K562 (cell line): ENCODE measurements around the gene PICK1. TPM values are rescaled to one million over a fixed set of nuclear protein-coding genes. Genes with fewer than 3 reads are reported as not detected.

ENCODE experiments used
- ATAC-seq: fragments of 200-7000 bp; cut with Tn5 transposase; 3 replicates; pipeline ENCODE4 v1.9.1; 2020; ENCODE audit warnings: moderate library complexity
- BruUV-seq: library from RNA; stranded (reverse); fragments of 400-500 nt; replicated peaks from 2 replicates; lab custom pipeline; 2021; lab: Mats Ljungman, UMichigan
- CTCF ChIA-PET: fragments of 300-600 bp; formaldehyde crosslinking; extraction: SDS; loops from one replicate; lab custom pipeline; 2021; ENCODE audit warnings: low intra/inter-chr PET ratio; lab: Yijun Ruan, JAX
- POLR2A ChIA-PET: fragments of 300-600, 350-650 bp; sonication (Branson Sonifier 250); formaldehyde crosslinking; extraction: SDS; loops from one replicate; lab custom pipeline; 2021; ENCODE audit warnings: antibody characterized with exemption, inconsistent platforms; lab: Yijun Ruan, JAX
- DNase-seq, 4 experiments: peaks; one replicate each; pipeline versions ENCODE4 v3.0.0 to v3.0.0-alpha.2; 2011 to 2018; ENCODE audit warnings: low spot score in 3 of 4, mixed read lengths in 3 of 4; ENCODE audit errors: extremely low read depth in 1 of 4
- FAIRE-seq: peaks from 2 replicates; lab custom pipeline; 2011; peaks lifted over from hg19 to GRCh38; lab: Jason Lieb, UNC
- H2AFZ ChIP-seq: 2 replicates; pipeline ENCODE4 v1.6.0; 2011; ENCODE audit warnings: low read depth, low read length, control low read depth, inconsistent platforms
- H3K27ac ChIP-seq: fragments of 200-600 bp; 3 replicates; pipeline ENCODE4 v1.8.0; 2011; ENCODE audit warnings: low read depth, mild to moderate bottlenecking, control low read depth, inconsistent platforms, low read length, moderate library complexity, mixed read lengths; ENCODE audit errors: extremely low read depth
- H3K27me3 ChIP-seq, 2 experiments: fragments of 300-600 bp in 1 of 2; 2 replicates in 1 of 2; 3 replicates in 1 of 2; pipeline versions ENCODE4 v1.6.0 to v1.8.0; 2011; ENCODE audit warnings: inconsistent platforms in 2 of 2, low read length in 2 of 2, mild to moderate bottlenecking in 1 of 2, mixed read lengths in 1 of 2, moderate library complexity in 1 of 2; ENCODE audit not compliant: control insufficient read depth in 2 of 2, insufficient read depth in 2 of 2
- H3K36me3 ChIP-seq: fragments of 300-600 bp; 3 replicates; pipeline ENCODE4 v1.8.0; 2011; ENCODE audit warnings: mild to moderate bottlenecking, low read length, inconsistent platforms; ENCODE audit not compliant: control insufficient read depth, insufficient read depth
- H3K4me1 ChIP-seq, 2 experiments: fragments of 200-600 bp in 1 of 2; replicated peaks in 1 of 2; 2 replicates in 1 of 2; 3 replicates in 1 of 2; pipeline versions ENCODE4 v1.5.1 to v1.8.0; 2011; ENCODE audit warnings: inconsistent platforms in 2 of 2, low read length in 2 of 2, mild to moderate bottlenecking in 1 of 2, mixed read lengths in 1 of 2, moderate library complexity in 1 of 2; ENCODE audit not compliant: control insufficient read depth in 2 of 2, insufficient read depth in 2 of 2
- H3K4me2 ChIP-seq: 2 replicates; pipeline ENCODE4 v1.6.1; 2011; ENCODE audit warnings: low read length, control low read depth, inconsistent platforms, mixed read lengths; ENCODE audit not compliant: insufficient read depth
- H3K4me3 ChIP-seq: fragments of 200-600 bp; sonication (generic), shearing (Covaris generic); 2 replicates; pipeline ENCODE4 v1.5.1; 2016; ENCODE audit warnings: control low read depth, inconsistent platforms
- H3K79me2 ChIP-seq: fragments of 200-600 bp; 3 replicates; pipeline ENCODE4 v1.8.0; 2011; ENCODE audit warnings: low read length, inconsistent platforms; ENCODE audit not compliant: control insufficient read depth, insufficient read depth
- H3K9ac ChIP-seq, 2 experiments: 2 replicates each; pipeline versions ENCODE4 v1.6.0 to v1.6.1; 2011; ENCODE audit warnings: low read depth in 2 of 2, low read length in 2 of 2, control low read depth in 1 of 2, inconsistent platforms in 1 of 2, mild to moderate bottlenecking in 1 of 2, mixed read lengths in 1 of 2; ENCODE audit not compliant: insufficient read depth in 1 of 2
- H3K9me1 ChIP-seq: one replicate; pipeline ENCODE4 v1.6.0; 2011; ENCODE audit warnings: inconsistent platforms, mild to moderate bottlenecking, low read length, moderate library complexity; ENCODE audit not compliant: control insufficient read depth, insufficient read depth
- H3K9me3 ChIP-seq: replicated peaks from 2 replicates; pipeline ENCODE4 v1.5.1; 2011; ENCODE audit warnings: low read depth, low read length, inconsistent platforms; ENCODE audit not compliant: control insufficient read depth, insufficient read depth
- H4K20me1 ChIP-seq: replicated peaks from 2 replicates; pipeline ENCODE4 v1.6.1; 2011; ENCODE audit warnings: low read length, inconsistent platforms, mixed read lengths; ENCODE audit not compliant: control insufficient read depth, insufficient read depth
- CHCHD3 ChIP-seq: fragments of 250-450 bp; sonication (Bioruptor Pico); IDR thresholded peaks from 2 replicates; pipeline ENCODE4 v2.1.2; 2022; ENCODE audit warnings: mild to moderate bottlenecking
- DEAF1 ChIP-seq: fragments of 450-650 bp; formaldehyde crosslinking; IDR thresholded peaks from 2 replicates; pipeline ENCODE4 v1.4.0; 2020; ENCODE audit warnings: mild to moderate bottlenecking, moderate library complexity
- FOXA3 ChIP-seq, 2 experiments: fragments of 450-650 bp in 1 of 2; sonication (generic) in 1 of 2; formaldehyde crosslinking; IDR thresholded peaks in 1 of 2; conservative IDR thresholded peaks in 1 of 2; 2 replicates each; pipeline versions ENCODE4 v1.4.0 to v1.8.0; 2020 to 2022; ENCODE audit warnings: mild to moderate bottlenecking in 2 of 2, missing genetic modification reagents in 1 of 2
- KLF16 ChIP-seq: IDR thresholded peaks from 2 replicates; pipeline ENCODE4 v1.6.1; 2016; ENCODE audit warnings: antibody characterized with exemption
- MCM3 ChIP-seq: fragments of 450-650 bp; IDR thresholded peaks from 2 replicates; pipeline ENCODE4 v1.6.1; 2016
- PTRF ChIP-seq: fragments of 450-650 bp; IDR thresholded peaks from 2 replicates; pipeline ENCODE4 v1.6.1; 2016; ENCODE audit warnings: mild to moderate bottlenecking, missing genetic modification characterization, missing compliant biosample characterization
- TCF7 ChIP-seq: sonication (generic); IDR thresholded peaks from 2 replicates; pipeline ENCODE4 v1.6.1; 2016; ENCODE audit warnings: antibody characterized with exemption, borderline replicate concordance
- ZKSCAN8 ChIP-seq: fragments of 200-800 bp; sonication (Bioruptor generic); IDR thresholded peaks from 2 replicates; pipeline ENCODE4 v1.6.1; 2016; ENCODE audit warnings: missing genetic modification characterization, missing compliant biosample characterization
- WGBS: fragments of 100-300 bp; shearing (Covaris generic); methylation state at CpG from one replicate; pipeline ENCODE4 v1.1.6; 2016; ENCODE audit warnings: low coverage, mixed read lengths; ENCODE audit not compliant: insufficient coverage; ENCODE audit errors: missing lambda C conversion rate; 5-methylcytosine and 5-hydroxymethylcytosine counted together
- in situ Hi-C: fragments of 300-500 bp; cut with MboI; formaldehyde crosslinking; loops from 4 replicates; pipeline ENCODE4 v1.15.0; 2018; ENCODE audit warnings: inconsistent platforms, mixed read lengths
- intact Hi-C: fragments of 100-400 bp; cut with micrococcal nuclease; formaldehyde crosslinking; loops from 2 replicates; pipeline ENCODE4 v1.14.2; 2022
- polyA plus RNA-seq, 8 experiments: library from polyadenylated mRNA; depleted of rRNA in 4 of 8; stranded (reverse) in 5 of 8; unstranded in 3 of 8; fragments of >200 nt; fragmentation: Nextera tagmentation in 2 of 8; fragmentation: Illumina TruSeq in 1 of 8; extraction: Ambion mirVana in 2 of 8; extraction: Trizol in 1 of 8; gene quantifications; 2 replicates each; pipeline versions ENCODE4 v1.2.1 to v1.2.3, GENCODE V29; 2011 to 2014; ENCODE audit warnings: inconsistent platforms in 1 of 8, missing spikeins in 1 of 8
- total RNA-seq, 7 experiments: library from RNA; depleted of rRNA in 6 of 7; stranded (reverse); fragments of >200 nt in 6 of 7; fragmentation: Illumina TruSeq in 2 of 7; extraction: Trizol in 2 of 7; gene quantifications; 2 replicates each; pipeline versions ENCODE4 v1.2.1 to v1.2.3, GENCODE V29; 2011 to 2021; ENCODE audit warnings: low replicate concordance in 1 of 7
- TF ChIP-seq, protein P1 (sequence below): fragments of 450-650 bp; IDR thresholded peaks from 2 replicates; pipeline ENCODE4 v1.6.1; 2016; ENCODE audit warnings: antibody characterized with exemption

Gene PICK1
- total and polyA plus RNA-seq, 9 of the 15 experiments (the other 6 are each of a cell fraction or from before 2014, with no cell fraction given): 0.06 to 11.0 (median 7.9) TPM; not detected in 1

- ChIA-PET POLR2A (no interaction called here), CTCF (no interaction called here)
- peaks cover 10 to 24% of the 10 kb centered on the region in 2 experiments; a peak in 4 of 5 replicates for H3K4me1 ChIP-seq
- ATAC-seq (no peak), FAIRE-seq (no peak)
- WGBS: 54% methylated on average over 10 of the region's 19 CpGs
- no peaks in the 10 kb centered on the region for H3K79me2 ChIP-seq
- H3K27me3 ChIP-seq: no peaks in the 10 kb centered on the region
- in situ Hi-C loops: no loop called here
- no peak for TF ChIP-seq KLF16
- TF ChIP-seq FOXA3 (CRISPR knock-in tag; conservative IDR thresholded peaks at IDR 0.05 in 1 of 2, IDR thresholded peaks at IDR 0.05 in 1 of 2): no peak
- TF ChIP-seq PTRF (tag): no peak
- TF ChIP-seq MCM3: no peak
- no peak for TF ChIP-seq TCF7
- TF ChIP-seq, protein P1, sequence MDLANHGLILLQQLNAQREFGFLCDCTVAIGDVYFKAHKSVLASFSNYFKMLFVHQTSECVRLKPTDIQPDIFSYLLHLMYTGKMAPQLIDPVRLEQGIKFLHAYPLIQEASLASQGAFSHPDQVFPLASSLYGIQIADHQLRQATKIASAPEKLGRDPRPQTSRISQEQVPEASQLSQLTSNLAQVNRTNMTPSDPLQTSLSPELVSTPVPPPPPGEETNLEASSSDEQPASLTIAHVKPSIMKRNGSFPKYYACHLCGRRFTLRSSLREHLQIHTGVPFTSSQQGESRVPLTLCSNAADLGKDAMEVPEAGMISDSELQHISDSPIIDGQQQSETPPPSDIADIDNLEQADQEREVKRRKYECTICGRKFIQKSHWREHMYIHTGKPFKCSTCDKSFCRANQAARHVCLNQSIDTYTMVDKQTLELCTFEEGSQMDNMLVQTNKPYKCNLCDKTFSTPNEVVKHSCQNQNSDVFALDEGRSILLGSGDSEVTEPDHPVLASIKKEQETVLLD: no peak
- no peak for TF ChIP-seq CHCHD3 (CRISPR knock-in tag)
- TF ChIP-seq DEAF1 (CRISPR knock-in tag): no peak
- TF ChIP-seq ZKSCAN8 (CRISPR knock-in tag): no peak
- TF ChIP-seq, all 486 proteins: peak for 0
- H3K9me1 ChIP-seq: no peaks in the 10 kb centered on the region
- BruUV-seq: no TSS peak
- intact Hi-C loops: no loop called here
- no peak overlapping the region for H2AFZ ChIP-seq
- H3K9ac ChIP-seq: 0 out of 4 replicates have a peak overlapping the region, but pooled peaks of 1 of the 2 experiments have one; percentile 17
- H3K36me3 ChIP-seq: no peaks in the 10 kb centered on the region
- no peak overlapping the region for H3K27ac ChIP-seq
- H4K20me1 ChIP-seq: no peaks in the 10 kb centered on the region
- DNase-seq: no peak
- no peak overlapping the region for H3K4me2 ChIP-seq
- no peaks in the 10 kb centered on the region for H3K9me3 ChIP-seq
- no peak overlapping the region for H3K4me3 ChIP-seq
Measured at GRCh38 chr22:38018938-38019827, 38.0 kb upstream of the PICK1 start.
